AG09319 (cell line): ENCODE results near the gene CLEC10A.
"Not testable (repeated sequence)": the region's sequence is repeated elsewhere in the genome, so short reads cannot be mapped to it uniquely, and the experiment has no call there.

Experiments
- DNase-seq: peaks from one replicate; pipeline ENCODE4 v3.0.0-alpha.2; 2010; ENCODE audit warnings: low read depth; ENCODE audit errors: extremely low read depth
- TF ChIP-seq, protein P1 (sequence below): IDR thresholded peaks from 2 replicates; pipeline ENCODE4 v1.5.1; 2011; ENCODE audit warnings: low read depth, mild to moderate bottlenecking, inconsistent platforms, low read length, moderate library complexity

The CLEC10A gene

GRCh38 chr17:7094652-7095019 lies 14.6 kb upstream of the CLEC10A start:
- TF ChIP-seq, protein P1, sequence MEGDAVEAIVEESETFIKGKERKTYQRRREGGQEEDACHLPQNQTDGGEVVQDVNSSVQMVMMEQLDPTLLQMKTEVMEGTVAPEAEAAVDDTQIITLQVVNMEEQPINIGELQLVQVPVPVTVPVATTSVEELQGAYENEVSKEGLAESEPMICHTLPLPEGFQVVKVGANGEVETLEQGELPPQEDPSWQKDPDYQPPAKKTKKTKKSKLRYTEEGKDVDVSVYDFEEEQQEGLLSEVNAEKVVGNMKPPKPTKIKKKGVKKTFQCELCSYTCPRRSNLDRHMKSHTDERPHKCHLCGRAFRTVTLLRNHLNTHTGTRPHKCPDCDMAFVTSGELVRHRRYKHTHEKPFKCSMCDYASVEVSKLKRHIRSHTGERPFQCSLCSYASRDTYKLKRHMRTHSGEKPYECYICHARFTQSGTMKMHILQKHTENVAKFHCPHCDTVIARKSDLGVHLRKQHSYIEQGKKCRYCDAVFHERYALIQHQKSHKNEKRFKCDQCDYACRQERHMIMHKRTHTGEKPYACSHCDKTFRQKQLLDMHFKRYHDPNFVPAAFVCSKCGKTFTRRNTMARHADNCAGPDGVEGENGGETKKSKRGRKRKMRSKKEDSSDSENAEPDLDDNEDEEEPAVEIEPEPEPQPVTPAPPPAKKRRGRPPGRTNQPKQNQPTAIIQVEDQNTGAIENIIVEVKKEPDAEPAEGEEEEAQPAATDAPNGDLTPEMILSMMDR = no peak
- no peak for DNase-seq

DNA sequence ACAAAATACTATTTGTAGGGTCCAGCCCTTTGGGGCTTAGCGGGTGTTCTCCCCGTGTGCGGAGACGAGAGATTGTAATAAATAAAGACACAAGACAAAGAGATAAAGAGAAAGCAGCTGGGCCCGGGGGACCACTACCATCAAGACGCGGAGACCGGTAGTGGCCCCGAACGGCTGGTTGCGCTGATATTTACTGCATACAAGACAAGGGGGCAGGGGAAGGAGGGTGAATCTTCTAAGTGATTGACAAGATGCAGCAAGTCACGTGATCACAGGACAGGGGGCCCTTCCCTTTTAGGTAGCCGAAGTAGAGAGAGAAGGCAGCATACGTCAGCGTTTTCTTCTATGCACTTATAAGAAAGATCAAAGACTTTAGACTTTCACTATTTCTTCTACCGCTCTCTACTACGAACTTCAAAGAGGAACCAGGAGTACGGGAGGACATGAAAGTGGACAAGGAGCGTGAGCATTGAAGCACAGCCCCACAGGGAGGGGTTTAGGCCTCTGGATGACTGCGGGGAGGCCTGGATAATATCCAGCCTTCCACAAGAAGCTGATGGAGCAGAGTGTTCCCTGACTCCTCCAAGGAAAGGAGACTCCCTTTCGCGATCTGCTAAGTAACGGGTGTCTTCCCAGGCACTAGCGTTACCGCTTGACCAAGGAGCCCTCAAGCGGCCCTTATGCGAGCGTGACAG lies 11.4 kb upstream of the CLEC10A start:
- DNase-seq = not testable (repeated sequence)

GRCh38 chr17:7089570-7089969 lies 9.5 kb upstream of the CLEC10A start:
- DNase-seq = not testable (repeated sequence)

DNA sequence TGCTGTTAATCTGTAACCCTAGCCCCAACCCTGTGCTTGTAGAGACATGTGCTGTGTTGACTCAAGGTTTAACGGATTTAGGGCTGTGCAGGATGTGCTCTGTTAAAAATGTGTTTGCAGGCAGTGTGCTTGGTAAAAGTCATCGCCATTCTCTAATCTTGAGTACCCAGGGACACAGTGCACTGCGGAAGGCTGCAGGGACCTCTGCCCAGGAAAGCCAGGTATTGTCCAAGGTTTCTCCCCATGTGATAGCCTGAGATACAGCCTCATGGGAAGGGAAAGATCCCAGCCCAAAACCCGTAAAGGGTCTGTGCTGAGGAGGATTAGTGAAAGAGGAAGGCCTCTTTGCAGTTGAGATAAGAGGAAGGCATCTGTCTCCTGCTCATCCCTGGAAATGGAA lies 8.4 kb upstream of the CLEC10A start:
- not testable (repeated sequence) for DNase-seq

- TF ChIP-seq, protein P1 = no peak
- DNase-seq = no peak
Measured at GRCh38 chr17:7084088-7084487, 4.0 kb upstream of the CLEC10A start.

DNA sequence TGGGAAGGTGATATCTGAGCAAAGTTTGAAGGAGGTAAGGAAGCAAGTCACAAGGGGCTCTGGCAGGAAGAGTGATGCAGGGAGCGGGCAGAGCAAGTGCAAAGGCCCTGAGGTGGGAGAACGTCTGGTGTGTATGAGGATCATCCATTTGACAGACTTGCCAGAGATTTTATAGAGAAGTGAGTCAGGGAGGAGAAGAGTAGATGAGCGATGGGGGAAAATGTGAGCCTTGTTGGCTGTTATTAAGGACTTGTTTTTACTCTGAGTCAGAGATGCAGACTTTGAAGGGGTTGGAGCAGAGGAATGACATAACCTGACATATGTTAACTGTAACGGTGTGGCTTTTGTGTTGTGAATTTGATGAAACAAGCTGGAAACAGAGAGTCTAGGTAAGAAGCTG lies 3.5 kb upstream of the CLEC10A start:
- no peak for DNase-seq
- TF ChIP-seq, protein P1 = no peak

DNA sequence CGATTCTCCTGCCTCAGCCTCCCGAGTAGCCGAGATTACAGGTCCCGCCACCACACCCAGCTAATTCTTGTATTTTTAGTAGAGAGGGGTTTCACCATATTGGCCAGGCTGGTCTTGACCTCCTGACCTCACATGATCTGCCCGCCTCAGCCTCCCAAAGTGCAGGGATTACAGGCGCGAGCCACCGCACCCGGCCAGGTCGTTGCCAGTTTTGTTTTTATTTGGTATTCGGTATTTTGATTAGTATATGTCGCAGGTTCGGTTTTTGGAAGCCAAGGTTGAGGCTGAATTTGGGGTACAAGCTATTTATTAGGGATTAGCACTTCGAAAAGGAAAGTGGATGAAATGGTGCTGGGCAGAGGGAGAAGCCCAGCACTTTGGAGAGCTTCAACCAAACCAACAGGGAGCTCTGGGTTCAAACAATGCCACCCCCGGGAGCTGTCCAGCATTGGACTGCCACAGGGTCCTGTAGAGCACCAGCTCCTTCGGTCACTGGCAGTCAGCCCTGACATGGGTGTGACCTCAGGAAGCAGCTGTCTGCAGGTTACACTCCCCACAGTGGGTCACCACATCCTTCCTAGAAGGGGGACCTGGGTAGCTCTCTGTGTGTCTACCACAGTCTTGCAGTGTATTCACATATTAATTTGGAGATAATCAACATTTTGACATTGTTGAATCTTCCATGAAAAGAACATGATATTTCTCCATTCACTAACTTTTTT lies 1.5 kb upstream of the CLEC10A start:
- TF ChIP-seq, protein P1 = no peak
- DNase-seq = no peak

GRCh38 chr17:7080456-7081041 lies 498 bp upstream of the CLEC10A start:
- no peak for DNase-seq
- TF ChIP-seq, protein P1 = no peak

DNA sequence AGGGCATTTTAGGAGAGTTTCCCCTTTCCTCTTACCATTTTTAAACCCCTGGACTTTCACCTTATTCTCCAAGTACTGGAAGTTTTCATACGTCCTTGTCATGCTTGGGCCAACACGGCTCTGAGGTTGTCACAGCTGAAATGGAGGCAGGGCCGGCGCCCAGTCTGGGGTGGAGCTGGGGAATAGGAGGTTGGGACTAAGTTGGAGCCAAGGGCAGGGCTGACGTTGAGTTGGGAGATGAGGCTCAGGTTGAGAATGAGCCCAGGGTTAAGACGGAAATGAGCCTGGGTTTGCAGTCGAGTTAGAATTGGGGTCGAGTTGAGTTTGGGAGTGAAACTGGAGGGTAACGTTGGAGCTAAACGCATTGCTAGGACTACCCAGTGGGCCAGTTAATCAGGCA lies 1.3 kb downstream of the CLEC10A start:
- TF ChIP-seq, protein P1 = no peak
- DNase-seq = no peak
